Astrocyte (in vitro differentiated cells and primary cell): Measurements from ENCODE around the gene TEPSIN. TPM values are rescaled to one million over a fixed set of nuclear protein-coding genes. Genes with fewer than 3 reads are reported as not detected.

Experiments
- DNase-seq: peaks from one replicate; pipeline ENCODE4 v3.0.0-alpha.2; 2010; ENCODE audit warnings: low read depth
- FAIRE-seq: peaks from 2 replicates; lab custom pipeline; 2011; peaks lifted over from hg19 to GRCh38; lab: Jason Lieb, UNC
- H2AFZ ChIP-seq: 2 replicates; pipeline ENCODE4 v1.6.0; 2012; ENCODE audit warnings: low read depth, low read length, inconsistent platforms
- H3K27ac ChIP-seq: 2 replicates; pipeline ENCODE4 v1.5.1; 2011; ENCODE audit warnings: low read depth, low read length, inconsistent platforms
- H3K27me3 ChIP-seq: 2 replicates; pipeline ENCODE4 v1.6.0; 2011; ENCODE audit warnings: low read length, inconsistent platforms; ENCODE audit not compliant: insufficient read depth
- H3K36me3 ChIP-seq: 2 replicates; pipeline ENCODE4 v1.5.1; 2011; ENCODE audit warnings: low read length, inconsistent platforms; ENCODE audit not compliant: insufficient read depth
- H3K4me1 ChIP-seq: 2 replicates; pipeline ENCODE4 v1.5.1; 2011; ENCODE audit warnings: low read length, inconsistent platforms; ENCODE audit not compliant: insufficient read depth
- H3K4me2 ChIP-seq: 2 replicates; pipeline ENCODE4 v1.6.0; 2012; ENCODE audit warnings: low read length, inconsistent platforms
- H3K4me3 ChIP-seq: 2 replicates; pipeline ENCODE4 v1.5.1; 2011; ENCODE audit warnings: low read depth, mild to moderate bottlenecking, low read length, inconsistent platforms; ENCODE audit not compliant: insufficient read depth
- H3K79me2 ChIP-seq: 2 replicates; pipeline ENCODE4 v1.6.0; 2012; ENCODE audit warnings: mild to moderate bottlenecking, low read length, inconsistent platforms; ENCODE audit not compliant: insufficient read depth
- H3K9ac ChIP-seq: 2 replicates; pipeline ENCODE4 v1.6.0; 2012; ENCODE audit warnings: mild to moderate bottlenecking, low read length, inconsistent platforms
- H3K9me3 ChIP-seq: 2 replicates; pipeline ENCODE4 v1.5.1; 2012; ENCODE audit warnings: low read depth, mild to moderate bottlenecking, low read length, inconsistent platforms; ENCODE audit not compliant: insufficient read depth
- H4K20me1 ChIP-seq: 2 replicates; pipeline ENCODE4 v1.6.0; 2012; ENCODE audit warnings: low read length, inconsistent platforms; ENCODE audit not compliant: insufficient read depth
- H3K27ac Mint-ChIP-seq: one replicate; pipeline ENCODE4 v1.8.0; 2021; ENCODE audit warnings: mild to moderate bottlenecking, mixed read lengths; ENCODE audit not compliant: unreplicated experiment
- H3K27me3 Mint-ChIP-seq: one replicate; pipeline ENCODE4 v1.8.0; 2021; ENCODE audit warnings: low read depth, mixed read lengths; ENCODE audit not compliant: unreplicated experiment
- H3K36me3 Mint-ChIP-seq: one replicate; pipeline ENCODE4 v1.8.0; 2021; ENCODE audit warnings: low read depth, mixed read lengths; ENCODE audit not compliant: unreplicated experiment
- H3K4me1 Mint-ChIP-seq: one replicate; pipeline ENCODE4 v1.8.0; 2021; ENCODE audit warnings: low read depth, mixed read lengths; ENCODE audit not compliant: unreplicated experiment
- H3K4me3 Mint-ChIP-seq: one replicate; pipeline ENCODE4 v1.8.0; 2021; ENCODE audit warnings: mild to moderate bottlenecking, moderate library complexity, mixed read lengths; ENCODE audit not compliant: unreplicated experiment
- H3K9me3 Mint-ChIP-seq: one replicate; pipeline ENCODE4 v1.8.0; 2021; ENCODE audit warnings: mild to moderate bottlenecking, mixed read lengths; ENCODE audit not compliant: unreplicated experiment
- CTCF ChIP-seq: IDR thresholded peaks from 2 replicates; pipeline ENCODE4 v1.5.1; 2011; ENCODE audit warnings: low read depth, mild to moderate bottlenecking, inconsistent platforms, low read length, moderate library complexity; ENCODE audit not compliant: insufficient read depth
- EZH2 ChIP-seq: IDR thresholded peaks from 2 replicates; pipeline ENCODE4 v1.6.1; 2012; ENCODE audit warnings: mild to moderate bottlenecking, low read length, inconsistent platforms; ENCODE audit not compliant: insufficient read depth
- total RNA-seq: library from RNA; stranded (reverse); gene quantifications from 2 replicates; pipeline ENCODE4 v1.2.1, GENCODE V29; 2021

TEPSIN gene
- total RNA-seq, 1 donor from 2014 or later, result 26.4 TPM

GRCh38 chr17:81246343-81246670 is 7.5 kb upstream of the TEPSIN start:
- Histone ChIP-seq H3K9ac (no peak overlapping the region), H3K4me3 (no peak overlapping the region), H4K20me1 (peaks cover 45% of the 10 kb centered on the region), H3K4me2 (no peak overlapping the region), H3K4me1 (peaks cover 8% of the 10 kb centered on the region), H3K27ac (no peak overlapping the region), H2AFZ (no peak overlapping the region), H3K9me3 (no peaks in the 10 kb centered on the region), H3K36me3 (no peaks in the 10 kb centered on the region), H3K27me3 (no peaks in the 10 kb centered on the region), H3K79me2 (peaks cover 7% of the 10 kb centered on the region)
- DNase-seq (no peak), FAIRE-seq (no peak)
- Mint-ChIP-seq H3K27me3 (no peaks in the 10 kb centered on the region), H3K4me1 (peaks cover 5% of the 10 kb centered on the region), H3K36me3 (peaks cover 4% of the 10 kb centered on the region), H3K9me3 (peaks cover 2% of the 10 kb centered on the region), H3K4me3 (no peak overlapping the region), H3K27ac (no peak overlapping the region)
- TF ChIP-seq CTCF, result no peak
- TF ChIP-seq EZH2, result no peak

- peaks cover 5% of the 10 kb centered on the region for H3K36me3 Mint-ChIP-seq
- TF ChIP-seq CTCF (no peak), EZH2 (no peak)
- Histone ChIP-seq H2AFZ (no peak overlapping the region), H3K27ac (no peak overlapping the region), H3K79me2 (peaks cover 12% of the 10 kb centered on the region), H3K36me3 (peaks cover 4% of the 10 kb centered on the region), H3K4me3 (no peak overlapping the region), H3K27me3 (no peaks in the 10 kb centered on the region), H3K4me1 (peaks cover 8% of the 10 kb centered on the region), H4K20me1 (peaks cover 50% of the 10 kb centered on the region), H3K9ac (no peak overlapping the region), H3K4me2 (no peak overlapping the region), H3K9me3 (no peaks in the 10 kb centered on the region)
- FAIRE-seq (no peak), DNase-seq (no peak)
- no peak overlapping the region for H3K4me3 Mint-ChIP-seq
- peaks cover 2% of the 10 kb centered on the region for H3K9me3 Mint-ChIP-seq
- no peaks in the 10 kb centered on the region for H3K27me3 Mint-ChIP-seq
- H3K4me1 Mint-ChIP-seq, result peaks cover 5% of the 10 kb centered on the region
- no peak overlapping the region for H3K27ac Mint-ChIP-seq
These were observed 6.9 kb upstream of the TEPSIN start for GRCh38 chr17:81245665-81246342.

- peak; percentile 27 for DNase-seq
- peaks cover 6% of the 10 kb centered on the region for H3K36me3 Mint-ChIP-seq
These were observed 6.3 kb upstream of the TEPSIN start for GRCh38 chr17:81245024-81245664.

More at GRCh38 chr17:81245024-81245664, 6.3 kb upstream of the TEPSIN start:
- H3K4me1 ChIP-seq, result peaks cover 9% of the 10 kb centered on the region
- Mint-ChIP-seq H3K9me3 (peaks cover 2% of the 10 kb centered on the region), H3K27me3 (no peaks in the 10 kb centered on the region), H3K4me3 (peak overlapping the region; percentile 50), H3K4me1 (peaks cover 6% of the 10 kb centered on the region), H3K27ac (peak overlapping the region; percentile 72)
- H3K36me3 ChIP-seq, result peaks cover 4% of the 10 kb centered on the region
- no peak overlapping the region for H3K27ac ChIP-seq
- no peak for FAIRE-seq
- peaks cover 52% of the 10 kb centered on the region for H4K20me1 ChIP-seq
- H3K27me3 ChIP-seq, result no peaks in the 10 kb centered on the region
- no peak overlapping the region for H2AFZ ChIP-seq
- no peak overlapping the region for H3K9ac ChIP-seq
- H3K4me3 ChIP-seq, result no peak overlapping the region
- peaks cover 19% of the 10 kb centered on the region for H3K79me2 ChIP-seq
- TF ChIP-seq EZH2 (no peak), CTCF (no peak)
- H3K4me2 ChIP-seq, result no peak overlapping the region
- H3K9me3 ChIP-seq, result no peaks in the 10 kb centered on the region
